ENCODE measurements around the gene APOM. TPM values are rescaled to one million over a fixed set of nuclear protein-coding genes. Genes with fewer than 3 reads are reported as not detected.
A peak's percentile ranks its signal among the peaks of the same experiment; 100 is the strongest.

The APOM gene
- total RNA-seq, 1 donor from 2014 or later, result 2.6 TPM

- Mint-ChIP-seq H3K27me3 (ENCODE audit: insufficient read depth, low read depth) (peaks cover 2% of the 10 kb centered on the region), H3K4me3 (no peak overlapping the region), H3K36me3 (no peaks in the 10 kb centered on the region), H3K4me1 (peaks cover 9% of the 10 kb centered on the region), H3K27ac (no peak overlapping the region), H3K9me3 (no peaks in the 10 kb centered on the region)
- Histone ChIP-seq H3K9me3 (ENCODE audit: low read depth) (no peaks in the 10 kb centered on the region), H3K27ac (no peak overlapping the region), H4K20me1 (ENCODE audit: low read depth) (no peaks in the 10 kb centered on the region), H3K4me2 (no peak overlapping the region), H3K9ac (no peak overlapping the region), H3K4me1 (no peaks in the 10 kb centered on the region), H3K4me3 (no peak overlapping the region), H3F3A (ENCODE audit: low read depth) (no peaks in the 10 kb centered on the region), H3K27me3 (no peaks in the 10 kb centered on the region), H3K79me2 (ENCODE audit: low read depth) (no peaks in the 10 kb centered on the region), H3K36me3 (no peaks in the 10 kb centered on the region), H2AFZ (replicated peaks) (no peak overlapping the region)
- TF ChIP-seq EZH2 (IDR thresholded peaks at IDR 0.05), result no peak
- TF ChIP-seq, protein P1, sequence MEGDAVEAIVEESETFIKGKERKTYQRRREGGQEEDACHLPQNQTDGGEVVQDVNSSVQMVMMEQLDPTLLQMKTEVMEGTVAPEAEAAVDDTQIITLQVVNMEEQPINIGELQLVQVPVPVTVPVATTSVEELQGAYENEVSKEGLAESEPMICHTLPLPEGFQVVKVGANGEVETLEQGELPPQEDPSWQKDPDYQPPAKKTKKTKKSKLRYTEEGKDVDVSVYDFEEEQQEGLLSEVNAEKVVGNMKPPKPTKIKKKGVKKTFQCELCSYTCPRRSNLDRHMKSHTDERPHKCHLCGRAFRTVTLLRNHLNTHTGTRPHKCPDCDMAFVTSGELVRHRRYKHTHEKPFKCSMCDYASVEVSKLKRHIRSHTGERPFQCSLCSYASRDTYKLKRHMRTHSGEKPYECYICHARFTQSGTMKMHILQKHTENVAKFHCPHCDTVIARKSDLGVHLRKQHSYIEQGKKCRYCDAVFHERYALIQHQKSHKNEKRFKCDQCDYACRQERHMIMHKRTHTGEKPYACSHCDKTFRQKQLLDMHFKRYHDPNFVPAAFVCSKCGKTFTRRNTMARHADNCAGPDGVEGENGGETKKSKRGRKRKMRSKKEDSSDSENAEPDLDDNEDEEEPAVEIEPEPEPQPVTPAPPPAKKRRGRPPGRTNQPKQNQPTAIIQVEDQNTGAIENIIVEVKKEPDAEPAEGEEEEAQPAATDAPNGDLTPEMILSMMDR (IDR thresholded peaks at IDR 0.05), result no peak
- no peak for TF ChIP-seq EZH2phosphoT487 (IDR thresholded peaks at IDR 0.05)
- DNase-seq (ENCODE audit: low spot score), result no peak
Measured at GRCh38 chr6:31610968-31611367, 44.7 kb upstream of the APOM start.

- H3K4me2 ChIP-seq, result no peak overlapping the region
- H3K9me3 ChIP-seq (ENCODE audit: low read depth), result no peaks in the 10 kb centered on the region
- H3K4me1 Mint-ChIP-seq, result peaks cover 12% of the 10 kb centered on the region
- peaks cover 7% of the 10 kb centered on the region for H3F3A ChIP-seq (ENCODE audit: low read depth)
- no peak overlapping the region for H2AFZ ChIP-seq (replicated peaks)
- H3K4me3 ChIP-seq, result no peak overlapping the region
- H3K27ac Mint-ChIP-seq, result no peak overlapping the region
- no peaks in the 10 kb centered on the region for H3K9me3 Mint-ChIP-seq
- H3K4me3 Mint-ChIP-seq, result no peak overlapping the region
- no peaks in the 10 kb centered on the region for H3K4me1 ChIP-seq
- peaks cover 4% of the 10 kb centered on the region for H3K27me3 Mint-ChIP-seq (ENCODE audit: insufficient read depth, low read depth)
- no peaks in the 10 kb centered on the region for H3K36me3 ChIP-seq
- no peaks in the 10 kb centered on the region for H3K27me3 ChIP-seq
- no peak for DNase-seq (ENCODE audit: low spot score)
- H4K20me1 ChIP-seq (ENCODE audit: low read depth), result no peaks in the 10 kb centered on the region
- H3K36me3 Mint-ChIP-seq, result no peaks in the 10 kb centered on the region
- no peak overlapping the region for H3K27ac ChIP-seq
- peaks cover 2% of the 10 kb centered on the region for H3K79me2 ChIP-seq (ENCODE audit: low read depth)
- TF ChIP-seq EZH2phosphoT487 (IDR thresholded peaks at IDR 0.05) (no peak), EZH2 (IDR thresholded peaks at IDR 0.05) (no peak)
- TF ChIP-seq, protein P1 (IDR thresholded peaks at IDR 0.05), result no peak
- no peak overlapping the region for H3K9ac ChIP-seq
Measured at GRCh38 chr6:31614075-31614619, 41.5 kb upstream of the APOM start.

GRCh38 chr6:31614684-31615578, 40.8 kb upstream of the APOM start, which contains the start of gene AIF1:
Gene AIF1, plus strand, starts transcription at chr6:31615234. Its CDS starts 96 bp downstream, at chr6:31615330.
- Mint-ChIP-seq H3K27ac (peak within 1 kb of the TSS; percentile 67), H3K9me3 (no peaks in the 10 kb centered on the region), H3K4me1 (peaks cover 16% of the 10 kb centered on the region), H3K4me3 (no peak within 1 kb of the TSS), H3K27me3 (ENCODE audit: insufficient read depth, low read depth) (peaks cover 4% of the 10 kb centered on the region), H3K36me3 (no peaks in the 10 kb centered on the region)
- Histone ChIP-seq H3F3A (ENCODE audit: low read depth) (peaks cover 15% of the 10 kb centered on the region), H3K9me3 (ENCODE audit: low read depth) (no peaks in the 10 kb centered on the region), H3K27me3 (no peaks in the 10 kb centered on the region), H3K4me3 (no peak within 1 kb of the TSS), H3K4me1 (no peaks in the 10 kb centered on the region), H3K9ac (no peak within 1 kb of the TSS), H3K36me3 (no peaks in the 10 kb centered on the region), H3K79me2 (ENCODE audit: low read depth) (peaks cover 6% of the 10 kb centered on the region), H2AFZ (replicated peaks) (no peak within 1 kb of the TSS), H4K20me1 (ENCODE audit: low read depth) (no peaks in the 10 kb centered on the region), H3K27ac (no peak within 1 kb of the TSS), H3K4me2 (no peak within 1 kb of the TSS)
- TF ChIP-seq EZH2 (IDR thresholded peaks at IDR 0.05) (no peak), EZH2phosphoT487 (IDR thresholded peaks at IDR 0.05) (no peak)
- TF ChIP-seq, protein P1 (IDR thresholded peaks at IDR 0.05), result no peak
- no peak for DNase-seq (ENCODE audit: low spot score)
